Chondrocyte (in vitro differentiated cells): ENCODE data around the gene ANKUB1. TPM values are rescaled to one million over a fixed set of nuclear protein-coding genes. Genes with fewer than 3 reads are reported as not detected.

Experiments
- DNase-seq: peaks from one replicate; pipeline ENCODE4 v3.0.0; 2021; ENCODE audit warnings: mixed read lengths, low spot score
- H3K27ac Mint-ChIP-seq: one replicate; pipeline ENCODE4 v1.8.0; 2021; ENCODE audit warnings: mild to moderate bottlenecking, moderate library complexity, mixed read lengths; ENCODE audit not compliant: unreplicated experiment
- H3K27me3 Mint-ChIP-seq: 2 replicates; pipeline ENCODE4 v1.8.0; 2021; ENCODE audit warnings: low read depth, mixed read lengths
- H3K36me3 Mint-ChIP-seq: 2 replicates; pipeline ENCODE4 v1.8.0; 2021; ENCODE audit warnings: low read depth, mixed read lengths
- H3K4me1 Mint-ChIP-seq: 2 replicates; pipeline ENCODE4 v1.8.0; 2021; ENCODE audit warnings: low read depth, mild to moderate bottlenecking, mixed read lengths
- H3K4me3 Mint-ChIP-seq: one replicate; pipeline ENCODE4 v1.8.0; 2021; ENCODE audit warnings: mild to moderate bottlenecking, moderate library complexity, mixed read lengths; ENCODE audit not compliant: unreplicated experiment
- H3K9me3 Mint-ChIP-seq: 2 replicates; pipeline ENCODE4 v1.8.0; 2021; ENCODE audit warnings: low read depth, mixed read lengths
- CTCF ChIP-seq: fragments of 200-600 bp; sonication (generic); IDR thresholded peaks from 2 replicates; pipeline ENCODE4 v1.5.0; 2021; ENCODE audit warnings: antibody characterized with exemption, mild to moderate bottlenecking, moderate library complexity
- total RNA-seq: library from RNA; stranded (reverse); gene quantifications from 3 replicates; pipeline ENCODE4 v1.2.1, GENCODE V29; 2021

ANKUB1 gene
- total RNA-seq, 1 donor from 2014 or later: not detected

DNA sequence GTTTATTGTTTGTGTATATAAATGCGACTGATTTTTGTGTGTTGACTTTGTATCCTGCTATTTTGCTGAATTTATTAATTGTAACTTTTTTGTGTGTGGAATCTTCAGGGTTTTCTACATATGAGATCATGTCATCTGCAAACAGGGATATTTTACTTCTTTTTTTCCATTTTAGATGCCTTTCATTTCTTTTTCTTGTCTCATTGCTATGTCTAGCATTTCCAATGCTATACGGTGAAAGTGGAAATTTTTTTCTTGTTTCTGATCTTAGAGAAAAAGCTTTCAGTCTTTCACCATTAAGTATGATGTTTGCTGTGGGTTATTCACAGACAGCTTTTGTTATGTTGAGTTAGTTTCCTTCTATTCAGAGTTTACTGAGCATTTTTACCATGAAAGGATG lies 71.4 kb downstream of the ANKUB1 start:
- no peak overlapping the region for H3K4me3 Mint-ChIP-seq
- DNase-seq: no peak
- TF ChIP-seq CTCF: no peak

DNA sequence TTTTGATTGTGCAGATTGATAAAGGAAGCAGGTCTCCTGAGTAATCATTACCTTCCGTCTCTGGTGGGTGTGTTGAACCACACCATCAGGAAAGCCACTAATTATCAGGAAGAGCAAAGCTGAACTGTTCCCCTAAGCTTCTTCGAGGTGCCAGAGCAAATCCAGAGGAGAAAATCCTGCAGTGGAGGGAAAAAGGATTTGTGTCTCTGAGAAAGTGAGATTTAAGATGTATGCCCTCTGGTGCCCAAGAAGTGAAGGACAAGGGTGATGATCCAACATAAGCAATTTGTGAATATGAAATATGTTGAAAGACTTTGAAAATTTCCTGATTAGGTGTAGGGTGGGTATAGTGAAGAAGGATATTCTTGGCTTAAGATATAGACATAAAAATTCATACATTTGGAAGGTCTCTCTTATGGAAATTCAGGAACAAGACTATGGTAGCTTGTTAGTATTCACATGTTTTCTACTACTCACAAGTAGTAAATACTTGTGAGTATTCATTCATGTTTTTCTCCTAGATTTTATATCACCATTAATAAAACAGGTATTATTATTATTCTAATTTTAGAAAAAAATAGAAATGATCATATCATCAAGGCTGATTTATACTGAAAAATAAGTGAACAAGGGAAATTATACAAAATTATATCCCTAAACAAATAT lies 74.8 kb downstream of the ANKUB1 start:
- DNase-seq: no peak
- peak; percentile 90 for TF ChIP-seq CTCF
- peaks cover 8% of the 10 kb centered on the region for H3K36me3 Mint-ChIP-seq
- peaks cover 26% of the 10 kb centered on the region for H3K9me3 Mint-ChIP-seq
- H3K27ac Mint-ChIP-seq: no peak overlapping the region
- no peak overlapping the region for H3K4me3 Mint-ChIP-seq
- peaks cover 7% of the 10 kb centered on the region for H3K4me1 Mint-ChIP-seq
- H3K27me3 Mint-ChIP-seq: no peaks in the 10 kb centered on the region

More for the DNA sequence above, 71.4 kb downstream of the ANKUB1 start:
- H3K36me3 Mint-ChIP-seq: peaks cover 11% of the 10 kb centered on the region
- peaks cover 29% of the 10 kb centered on the region for H3K9me3 Mint-ChIP-seq
- H3K27me3 Mint-ChIP-seq: no peaks in the 10 kb centered on the region
- no peak overlapping the region for H3K27ac Mint-ChIP-seq
- H3K4me1 Mint-ChIP-seq: peaks cover 7% of the 10 kb centered on the region

DNA sequence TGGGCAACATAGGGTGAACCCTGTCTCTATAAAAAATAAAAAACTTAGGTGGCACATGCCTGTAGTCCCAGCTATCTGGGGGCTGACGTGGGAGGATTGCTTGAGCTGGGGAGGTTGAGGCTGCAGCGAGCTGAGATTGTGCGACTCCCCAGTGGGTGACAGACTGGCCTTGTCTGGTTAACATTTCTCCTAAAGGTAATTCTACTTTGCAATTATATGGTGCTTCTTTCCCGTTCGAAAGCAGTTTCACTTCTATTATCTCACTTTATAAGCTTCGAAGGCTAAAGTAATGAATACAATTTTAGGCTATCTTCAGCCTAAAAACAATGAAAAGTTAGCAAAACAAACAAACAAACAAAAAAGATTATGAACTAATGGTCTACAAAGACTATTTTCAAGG lies 75.4 kb downstream of the ANKUB1 start:
- Mint-ChIP-seq H3K9me3 (peaks cover 21% of the 10 kb centered on the region), H3K4me1 (peaks cover 7% of the 10 kb centered on the region), H3K27ac (no peak overlapping the region)

DNA sequence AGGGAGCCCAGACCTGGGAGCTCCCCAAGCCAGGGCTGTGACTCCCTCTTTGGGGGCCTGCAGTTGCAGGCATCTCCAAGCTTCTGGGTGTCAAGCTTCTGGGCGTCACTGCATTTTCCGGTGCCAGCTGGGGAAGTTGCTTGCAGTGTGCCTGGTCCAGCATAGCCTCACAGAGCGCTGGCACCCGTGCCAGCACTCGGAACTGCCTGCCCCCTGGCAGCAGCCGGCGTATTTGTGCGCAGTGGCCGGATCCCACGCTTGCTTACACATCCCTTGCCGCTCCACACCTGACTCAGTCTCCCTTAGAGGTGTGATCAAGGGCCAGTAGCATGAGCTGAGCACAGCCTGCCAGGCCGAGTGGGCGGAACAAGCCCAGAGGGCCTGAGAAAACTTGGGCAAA lies 77.1 kb downstream of the ANKUB1 start:
- Mint-ChIP-seq H3K27ac (no peak overlapping the region), H3K27me3 (no peaks in the 10 kb centered on the region), H3K9me3 (peaks cover 7% of the 10 kb centered on the region), H3K4me1 (peaks cover 7% of the 10 kb centered on the region), H3K4me3 (no peak overlapping the region), H3K36me3 (no peaks in the 10 kb centered on the region)
- no peak for TF ChIP-seq CTCF
- DNase-seq: no peak

More for the DNA sequence above, 75.4 kb downstream of the ANKUB1 start:
- no peak for DNase-seq
- no peak for TF ChIP-seq CTCF
- H3K36me3 Mint-ChIP-seq: peaks cover 8% of the 10 kb centered on the region
- no peak overlapping the region for H3K4me3 Mint-ChIP-seq
- no peaks in the 10 kb centered on the region for H3K27me3 Mint-ChIP-seq

- Mint-ChIP-seq H3K4me1 (peaks cover 7% of the 10 kb centered on the region), H3K4me3 (no peak overlapping the region), H3K27ac (no peak overlapping the region), H3K27me3 (no peaks in the 10 kb centered on the region), H3K36me3 (no peaks in the 10 kb centered on the region), H3K9me3 (no peaks in the 10 kb centered on the region)
- DNase-seq: no peak
- TF ChIP-seq CTCF: no peak
These were observed 78.4 kb downstream of the ANKUB1 start for GRCh38 chr3:149713730-149714654.
